Measurements from ENCODE around the gene PRSS23.

DNA sequence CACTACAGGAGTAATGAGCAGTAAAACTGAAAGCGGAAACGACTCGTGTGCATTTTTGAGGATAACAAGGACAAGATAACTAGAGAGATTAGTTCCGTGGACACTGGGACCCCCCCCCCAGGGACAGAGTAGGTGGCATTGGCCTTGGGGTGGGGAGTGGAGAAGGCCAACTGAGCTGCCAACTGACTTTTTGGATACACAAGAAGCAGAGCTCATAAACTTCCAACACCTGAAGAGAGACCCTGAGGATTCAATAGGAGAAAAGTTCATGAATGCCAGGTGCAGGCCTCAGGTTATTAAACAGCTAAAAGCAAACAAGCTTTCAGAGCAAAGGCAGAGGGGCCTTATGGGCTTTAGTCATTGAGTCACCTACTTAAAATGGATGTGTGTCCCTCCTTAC is 17.6 kb upstream of the PRSS23 start:
- TF ChIP-seq, protein P1, sequence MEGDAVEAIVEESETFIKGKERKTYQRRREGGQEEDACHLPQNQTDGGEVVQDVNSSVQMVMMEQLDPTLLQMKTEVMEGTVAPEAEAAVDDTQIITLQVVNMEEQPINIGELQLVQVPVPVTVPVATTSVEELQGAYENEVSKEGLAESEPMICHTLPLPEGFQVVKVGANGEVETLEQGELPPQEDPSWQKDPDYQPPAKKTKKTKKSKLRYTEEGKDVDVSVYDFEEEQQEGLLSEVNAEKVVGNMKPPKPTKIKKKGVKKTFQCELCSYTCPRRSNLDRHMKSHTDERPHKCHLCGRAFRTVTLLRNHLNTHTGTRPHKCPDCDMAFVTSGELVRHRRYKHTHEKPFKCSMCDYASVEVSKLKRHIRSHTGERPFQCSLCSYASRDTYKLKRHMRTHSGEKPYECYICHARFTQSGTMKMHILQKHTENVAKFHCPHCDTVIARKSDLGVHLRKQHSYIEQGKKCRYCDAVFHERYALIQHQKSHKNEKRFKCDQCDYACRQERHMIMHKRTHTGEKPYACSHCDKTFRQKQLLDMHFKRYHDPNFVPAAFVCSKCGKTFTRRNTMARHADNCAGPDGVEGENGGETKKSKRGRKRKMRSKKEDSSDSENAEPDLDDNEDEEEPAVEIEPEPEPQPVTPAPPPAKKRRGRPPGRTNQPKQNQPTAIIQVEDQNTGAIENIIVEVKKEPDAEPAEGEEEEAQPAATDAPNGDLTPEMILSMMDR (IDR thresholded peaks at IDR 0.05; ENCODE audit: low read depth, low read length, poor library complexity, severe bottlenecking) = no peak
- TF ChIP-seq EZH2phosphoT487 (IDR thresholded peaks at IDR 0.05; ENCODE audit: borderline replicate concordance, low read length) = no peak
